HEK293T (cell line): Measurements from ENCODE around the gene FDPS.
"Not testable (repeated sequence)": the region's sequence is repeated elsewhere in the genome, so short reads cannot be mapped to it uniquely, and the experiment has no call there.

ENCODE experiments used
- BHLHE40 ChIP-seq: fragments of 450-650 bp; IDR thresholded peaks from 2 replicates; pipeline ENCODE4 v1.6.1; 2016; ENCODE audit warnings: mild to moderate bottlenecking, moderate library complexity, borderline replicate concordance
- FOXK2 ChIP-seq: fragments of 450-650 bp; IDR thresholded peaks from 2 replicates; pipeline ENCODE4 v1.6.1; 2016; ENCODE audit warnings: mild to moderate bottlenecking
- FOXM1 ChIP-seq: fragments of 450-650 bp; IDR thresholded peaks from 2 replicates; pipeline ENCODE4 v1.6.1; 2017; ENCODE audit warnings: mild to moderate bottlenecking, borderline replicate concordance
- SP1 ChIP-seq: fragments of 450-650 bp; IDR thresholded peaks from 2 replicates; pipeline ENCODE4 v1.6.1; 2017

DNA sequence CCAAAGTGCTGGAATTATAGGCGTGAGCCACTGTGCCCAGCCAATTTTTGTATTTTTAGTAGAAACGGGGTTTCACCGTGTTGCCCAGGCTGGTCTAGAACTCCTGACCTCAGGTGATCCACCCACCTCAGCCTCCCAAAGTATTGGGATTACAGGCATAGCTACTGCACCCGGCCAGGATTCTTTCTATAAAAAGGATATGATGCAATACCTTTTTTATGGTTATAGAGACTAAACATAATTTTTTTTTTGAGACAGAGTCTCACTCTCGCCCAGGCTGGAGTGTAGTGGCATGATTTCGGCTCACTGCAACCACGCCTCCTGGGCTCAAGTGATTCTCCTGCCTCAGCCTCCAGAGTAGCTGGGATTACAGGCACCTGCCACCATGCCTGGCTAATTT lies 20.2 kb downstream of the FDPS start:
- not testable (repeated sequence) for TF ChIP-seq BHLHE40, FOXK2, FOXM1, SP1
